ENCODE data around the gene ATP4B.
A peak's percentile ranks its signal among the peaks of the same experiment; 100 is the strongest.

The ATP4B gene

DNA sequence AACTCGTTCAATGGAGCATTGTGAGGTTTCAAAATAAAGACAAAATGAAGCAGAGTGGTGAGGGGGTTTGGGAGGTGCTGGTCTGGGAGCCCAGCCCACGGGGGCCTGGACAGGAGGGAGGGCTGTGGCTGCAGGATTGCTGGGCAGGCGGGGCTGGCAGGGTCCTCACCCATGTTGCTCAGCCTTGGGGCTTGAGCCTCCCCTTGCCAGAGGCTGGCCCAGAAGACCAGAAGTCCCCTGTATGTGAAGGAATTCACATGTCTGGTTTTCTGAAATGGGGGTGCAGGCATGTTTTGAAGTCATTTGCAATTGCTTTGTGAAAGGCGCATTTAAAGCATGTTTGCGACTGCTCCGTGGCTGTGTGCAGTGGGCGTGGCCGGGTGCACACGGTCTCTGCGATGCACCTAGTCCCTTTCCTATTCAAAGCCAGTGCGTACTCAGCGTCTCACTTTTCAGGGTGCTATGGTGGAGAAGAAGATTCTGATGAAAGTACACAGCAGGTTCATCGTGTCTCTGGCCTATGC, 11.3 kb upstream of the ATP4B start:
- intact Hi-C loops (cut with DNase I; ENCODE audit: low total_unique reads) = no loop called here
- no peaks in the 10 kb centered on the region for H3K9me3 ChIP-seq
- TF ChIP-seq, protein P1, sequence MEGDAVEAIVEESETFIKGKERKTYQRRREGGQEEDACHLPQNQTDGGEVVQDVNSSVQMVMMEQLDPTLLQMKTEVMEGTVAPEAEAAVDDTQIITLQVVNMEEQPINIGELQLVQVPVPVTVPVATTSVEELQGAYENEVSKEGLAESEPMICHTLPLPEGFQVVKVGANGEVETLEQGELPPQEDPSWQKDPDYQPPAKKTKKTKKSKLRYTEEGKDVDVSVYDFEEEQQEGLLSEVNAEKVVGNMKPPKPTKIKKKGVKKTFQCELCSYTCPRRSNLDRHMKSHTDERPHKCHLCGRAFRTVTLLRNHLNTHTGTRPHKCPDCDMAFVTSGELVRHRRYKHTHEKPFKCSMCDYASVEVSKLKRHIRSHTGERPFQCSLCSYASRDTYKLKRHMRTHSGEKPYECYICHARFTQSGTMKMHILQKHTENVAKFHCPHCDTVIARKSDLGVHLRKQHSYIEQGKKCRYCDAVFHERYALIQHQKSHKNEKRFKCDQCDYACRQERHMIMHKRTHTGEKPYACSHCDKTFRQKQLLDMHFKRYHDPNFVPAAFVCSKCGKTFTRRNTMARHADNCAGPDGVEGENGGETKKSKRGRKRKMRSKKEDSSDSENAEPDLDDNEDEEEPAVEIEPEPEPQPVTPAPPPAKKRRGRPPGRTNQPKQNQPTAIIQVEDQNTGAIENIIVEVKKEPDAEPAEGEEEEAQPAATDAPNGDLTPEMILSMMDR (IDR thresholded peaks at IDR 0.05) = no peak
- no peak overlapping the region for H3K27ac ChIP-seq
- H3K4me1 ChIP-seq = no peaks in the 10 kb centered on the region
- peaks cover 0 to 13% of the 10 kb centered on the region in 2 donors for H3K27me3 ChIP-seq
- H3K4me3 ChIP-seq = no peak overlapping the region
- no peaks in the 10 kb centered on the region for H3K36me3 ChIP-seq
- DNase-seq = peak in 1 of 2 donors; percentile 48

DNA sequence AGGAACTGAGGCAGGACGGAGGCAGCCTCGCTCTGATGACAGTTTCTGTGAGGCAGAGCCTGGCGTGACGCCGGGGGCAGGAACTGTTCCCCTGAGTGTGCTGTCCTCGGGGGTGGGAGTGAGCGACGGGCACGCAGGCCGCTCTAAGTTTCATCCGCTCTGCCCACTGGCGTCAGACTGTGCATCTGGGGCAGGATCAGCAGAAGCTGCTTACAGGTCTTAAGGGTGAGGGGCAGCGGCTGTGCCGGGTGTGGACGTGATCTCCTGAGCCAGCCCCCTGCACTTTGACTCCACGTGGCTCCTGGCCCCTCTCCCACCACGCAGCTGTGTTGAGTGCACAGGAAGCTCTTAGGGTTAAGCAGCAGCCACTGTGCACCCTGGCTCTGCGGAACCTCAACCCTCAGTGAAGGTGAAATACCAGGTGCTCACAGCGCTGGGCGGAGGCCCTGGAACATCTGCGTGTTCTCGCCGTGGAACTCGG, 10.5 kb upstream of the ATP4B start:
- peaks cover 0 to 13% of the 10 kb centered on the region in 2 donors for H3K27me3 ChIP-seq
- peak; percentile 13 to 46 for DNase-seq

DNA sequence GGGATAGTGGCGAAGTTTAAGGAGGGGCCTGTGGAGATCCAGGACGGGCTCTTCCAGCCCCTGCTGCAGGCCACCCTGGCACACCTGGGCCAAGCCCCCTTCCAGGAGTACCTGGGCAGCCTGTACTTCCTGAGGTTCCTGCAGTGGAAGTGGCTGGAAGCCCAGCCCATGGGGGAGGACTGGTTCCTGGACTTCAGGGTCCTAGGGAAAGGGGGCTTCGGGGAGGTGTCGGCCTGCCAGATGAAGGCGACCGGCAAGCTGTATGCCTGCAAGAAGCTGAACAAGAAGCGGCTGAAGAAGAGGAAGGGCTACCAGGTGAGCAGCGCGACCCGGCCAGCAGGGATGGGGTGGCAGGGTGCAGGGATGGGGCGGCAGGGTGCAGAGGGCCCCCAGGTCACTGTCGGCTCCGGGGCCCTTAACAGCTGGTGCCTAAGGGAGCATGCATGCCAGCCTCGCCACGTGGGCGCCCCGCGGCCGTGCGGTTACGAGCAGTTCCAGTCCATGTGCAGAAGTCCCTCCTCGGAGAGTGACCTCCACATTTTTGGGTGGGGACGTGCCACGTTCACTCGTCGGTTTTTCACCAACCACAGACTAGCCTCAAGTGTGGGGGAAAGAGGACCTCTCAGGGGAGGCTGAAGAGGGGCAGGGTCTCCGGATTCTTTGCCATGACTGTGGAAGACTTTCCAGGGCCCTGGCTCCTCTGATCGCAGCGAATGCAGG, 9.9 kb upstream of the ATP4B start:
- Histone ChIP-seq H3K27ac (no peak overlapping the region), H3K9me3 (no peaks in the 10 kb centered on the region), H3K4me1 (no peaks in the 10 kb centered on the region), H3K36me3 (no peaks in the 10 kb centered on the region), H3K4me3 (no peak overlapping the region), H3K27me3 (peaks cover 0 to 13% of the 10 kb centered on the region in 2 donors)
- TF ChIP-seq, protein P1 (IDR thresholded peaks at IDR 0.05) = no peak
- intact Hi-C loops (cut with DNase I; ENCODE audit: low total_unique reads) = no loop called here
- peak; percentile 13 to 59 for DNase-seq

More for the DNA sequence above, 10.5 kb upstream of the ATP4B start:
- Histone ChIP-seq H3K4me3 (no peak overlapping the region), H3K36me3 (no peaks in the 10 kb centered on the region), H3K9me3 (no peaks in the 10 kb centered on the region), H3K27ac (no peak overlapping the region), H3K4me1 (no peaks in the 10 kb centered on the region)
- intact Hi-C loops (cut with DNase I; ENCODE audit: low total_unique reads) = no loop called here
- TF ChIP-seq, protein P1 (IDR thresholded peaks at IDR 0.05) = no peak

- Histone ChIP-seq H3K4me1 (no peaks in the 10 kb centered on the region), H3K4me3 (no peak within 1 kb of the TSS), H3K36me3 (no peaks in the 10 kb centered on the region), H3K27ac (no peak within 1 kb of the TSS), H3K27me3 (peaks cover 0 to 13% of the 10 kb centered on the region in 2 donors), H3K9me3 (no peaks in the 10 kb centered on the region)
- DNase-seq = peak; percentile 18 to 63
- TF ChIP-seq, protein P1 (IDR thresholded peaks at IDR 0.05) = no peak
- intact Hi-C loops (cut with DNase I; ENCODE audit: low total_unique reads) = no loop called here
These were observed 9.1 kb upstream of the ATP4B start, which contains the start of gene GRK1 for GRCh38 chr13:113666951-113667701. GRK1 (plus strand) TSS chr13:113667219; CDS start chr13:113667387, 168 bp downstream.

DNA sequence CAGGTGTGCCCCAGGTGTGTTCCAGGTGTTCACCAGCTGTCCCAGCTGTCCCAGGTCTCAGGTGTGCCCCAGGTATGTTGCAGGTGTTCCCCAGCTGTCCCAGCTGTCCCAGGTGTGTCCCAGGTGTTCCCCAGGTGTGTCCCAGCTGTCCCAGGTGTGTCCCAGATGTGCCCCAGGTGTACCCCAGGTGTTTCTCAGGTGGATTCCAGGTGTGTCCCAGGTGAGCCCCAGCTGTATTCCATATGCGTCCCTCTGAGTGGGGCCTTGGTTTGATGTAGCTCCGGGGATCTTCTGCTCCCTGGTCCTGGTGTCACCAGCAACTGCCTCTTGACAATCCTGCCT, 8.3 kb upstream of the ATP4B start:
- Histone ChIP-seq H3K36me3 (no peaks in the 10 kb centered on the region), H3K27me3 (peaks cover 0 to 13% of the 10 kb centered on the region in 2 donors), H3K4me1 (no peaks in the 10 kb centered on the region), H3K4me3 (no peak overlapping the region), H3K27ac (no peak overlapping the region), H3K9me3 (peaks cover 0 to 7% (median 4%) of the 10 kb centered on the region in 3 donors)
- TF ChIP-seq, protein P1 (IDR thresholded peaks at IDR 0.05) = no peak
- intact Hi-C loops (cut with DNase I; ENCODE audit: low total_unique reads) = no loop called here
- DNase-seq = peak in 1 of 2 donors; percentile 51

All from tibial artery (tissue), 4 donors.